Naive thymus-derived CD4-positive, alpha-beta T cell (primary cell): ENCODE data around the gene ITPA. TPM values are rescaled to one million over a fixed set of nuclear protein-coding genes. Genes with fewer than 3 reads are reported as not detected.

Experiments
- ATAC-seq: fragments of 150-1000 bp; cut with Tn5 transposase; 2 replicates; pipeline ENCODE4 v1.10.0; 2021; ENCODE audit warnings: mild to moderate bottlenecking, moderate library complexity
- CTCF ChIA-PET: fragments of 350-600 bp; sonication (Branson Sonifier 250); formaldehyde crosslinking; loops from one replicate; lab custom pipeline; 2021; ENCODE audit warnings: antibody characterized with exemption; lab: Charles Lee
- POLR2A ChIA-PET: fragments of 350-600 bp; sonication (Branson Sonifier 250); formaldehyde crosslinking; loops from one replicate; lab custom pipeline; 2021; ENCODE audit warnings: antibody characterized with exemption, inconsistent platforms; lab: Charles Lee
- DNase-seq, 9 donors: peaks; one replicate each; pipeline versions ENCODE4 v3.0.0 to v3.0.0-alpha.2; 2020 to 2022; ENCODE audit warnings: mixed read lengths in 1 of 9
- H3K27ac ChIP-seq: one replicate; pipeline ENCODE4 v1.7.0; 2013; ENCODE audit warnings: mild to moderate bottlenecking, low read depth, low read length, moderate library complexity
- H3K27me3 ChIP-seq, 2 donors: one replicate each; pipeline ENCODE4 v1.7.0; 2013; ENCODE audit warnings: low read length in 2 of 2, mild to moderate bottlenecking in 2 of 2, moderate library complexity in 2 of 2; ENCODE audit not compliant: control insufficient read depth in 2 of 2, insufficient read depth in 2 of 2
- H3K36me3 ChIP-seq, 3 experiments: 1 replicate in 2 of 3; 2 replicates in 1 of 3; pipeline ENCODE4 v1.7.0; 2013; ENCODE audit warnings: low read length in 3 of 3, mild to moderate bottlenecking in 3 of 3, moderate library complexity in 1 of 3; ENCODE audit not compliant: insufficient read depth in 3 of 3, control insufficient read depth in 2 of 3
- H3K4me1 ChIP-seq, 2 donors: one replicate each; pipeline ENCODE4 v1.7.0; 2013; ENCODE audit warnings: low read length in 2 of 2, mild to moderate bottlenecking in 2 of 2, moderate library complexity in 1 of 2; ENCODE audit not compliant: control insufficient read depth in 2 of 2, insufficient read depth in 2 of 2
- H3K4me3 ChIP-seq: 2 replicates; pipeline ENCODE4 v1.7.0; 2013; ENCODE audit warnings: mild to moderate bottlenecking, low read length
- H3K9me3 ChIP-seq, 3 experiments: 1 replicate in 2 of 3; 2 replicates in 1 of 3; pipeline ENCODE4 v1.7.0; 2013; ENCODE audit warnings: low read length in 3 of 3; ENCODE audit not compliant: control insufficient read depth in 2 of 3
- H3K27ac Mint-ChIP-seq, 9 donors: one replicate each; pipeline ENCODE4 v1.8.0; 2020 to 2022; ENCODE audit warnings: mixed read lengths in 9 of 9, mild to moderate bottlenecking in 8 of 9, moderate library complexity in 5 of 9, inconsistent platforms in 2 of 9
- H3K27me3 Mint-ChIP-seq, 5 donors: one replicate each; pipeline ENCODE4 v1.8.0; 2021 to 2022; ENCODE audit warnings: mixed read lengths in 5 of 5, mild to moderate bottlenecking in 1 of 5
- H3K36me3 Mint-ChIP-seq, 5 donors: one replicate each; pipeline ENCODE4 v1.8.0; 2020 to 2022; ENCODE audit warnings: mixed read lengths in 5 of 5, mild to moderate bottlenecking in 3 of 5, inconsistent platforms in 1 of 5
- H3K4me1 Mint-ChIP-seq, 7 donors: one replicate each; pipeline ENCODE4 v1.8.0; 2020 to 2022; ENCODE audit warnings: mixed read lengths in 7 of 7, mild to moderate bottlenecking in 3 of 7, inconsistent platforms in 1 of 7
- H3K4me3 Mint-ChIP-seq, 10 donors: one replicate each; pipeline ENCODE4 v1.8.0; 2020 to 2022; ENCODE audit warnings: mild to moderate bottlenecking in 10 of 10, mixed read lengths in 10 of 10, moderate library complexity in 6 of 10, inconsistent platforms in 2 of 10
- H3K9me3 Mint-ChIP-seq, 11 donors: one replicate each; pipeline ENCODE4 v1.8.0; 2020 to 2022; ENCODE audit warnings: mixed read lengths in 11 of 11, mild to moderate bottlenecking in 4 of 11, inconsistent platforms in 1 of 11, moderate library complexity in 1 of 11
- intact Hi-C, 2 donors: fragments of 100-400 bp; cut with micrococcal nuclease; formaldehyde crosslinking; loops; one replicate each; pipeline ENCODE4 v1.15.1; 2023
- polyA plus RNA-seq, 2 donors: library from polyadenylated mRNA; unstranded; fragments of 300-500 nt; fragmentation: Illumina TruSeq; gene quantifications; one replicate each; pipeline ENCODE4 v1.2.3, GENCODE V29; 2021
- total RNA-seq, 6 experiments: library from RNA in 5 of 6; stranded (reverse) in 5 of 6; gene quantifications; 1 replicate in 5 of 6; 2 replicates in 1 of 6; pipeline ENCODE4 v1.2.3 and lab custom pipeline; 2021 to 2026

ITPA gene
- total and polyA plus RNA-seq, 7 experiments from 2014 or later, result 37.7 to 71.2 (median 44.4) TPM

GRCh38 chr20:3164043-3164762 lies 45.1 kb upstream of the ITPA start:
- ChIA-PET CTCF (interaction anchor here (0.6 kb wide), 1 partner anchor 16 kb away, joined by 3 read pairs; no protein-coding TSS in a partner anchor), POLR2A (no interaction called here)
- Mint-ChIP-seq H3K4me3 (peak overlapping the region in 2 of 10 donors; percentile 15 to 33), H3K36me3 (peaks cover 0 to 3% (median 0%) of the 10 kb centered on the region in 5 donors), H3K9me3 (no peaks in the 10 kb centered on the region), H3K4me1 (peaks cover 4 to 22% (median 16%) of the 10 kb centered on the region in 7 donors), H3K27ac (no peak overlapping the region), H3K27me3 (peaks cover 0 to 23% (median 8%) of the 10 kb centered on the region in 5 donors)
- H3K4me3 ChIP-seq, result no peak overlapping the region
- DNase-seq (no peak), ATAC-seq (no peak)
- H3K27me3 ChIP-seq, result no peaks in the 10 kb centered on the region
- peaks cover 3 to 5% of the 10 kb centered on the region in 2 donors for H3K4me1 ChIP-seq
- peaks cover 0 to 6% (median 0%) of the 10 kb centered on the region in 3 experiments for H3K36me3 ChIP-seq
- H3K27ac ChIP-seq, result no peak overlapping the region
- no peaks in the 10 kb centered on the region for H3K9me3 ChIP-seq
- intact Hi-C loops, result no loop called here

- POLR2A ChIA-PET, result interaction anchor here (0.6 to 1.1 kb wide), 3 partner anchors 16 to 72 kb away, joined by 3 to 5 read pairs (median 4); no protein-coding TSS in a partner anchor
- H3K27me3 Mint-ChIP-seq, result peaks cover 0 to 30% (median 11%) of the 10 kb centered on the region in 5 donors
- H3K36me3 ChIP-seq, result no peaks in the 10 kb centered on the region
- no peaks in the 10 kb centered on the region for H3K9me3 Mint-ChIP-seq
- no peak overlapping the region for H3K27ac ChIP-seq
- CTCF ChIA-PET, result interaction anchor here (0.6 kb wide), 1 partner anchor 17 kb away, joined by 3 read pairs; no protein-coding TSS in a partner anchor
- H3K9me3 ChIP-seq, result no peaks in the 10 kb centered on the region
- intact Hi-C loops, result no loop called here
- H3K4me1 ChIP-seq, result peaks cover 3 to 5% of the 10 kb centered on the region in 2 donors
- peak overlapping the region in 5 of 10 donors; percentile 8 to 70 (median 16) for H3K4me3 Mint-ChIP-seq
- peaks cover 2 to 17% (median 12%) of the 10 kb centered on the region in 7 donors for H3K4me1 Mint-ChIP-seq
- no peak overlapping the region for H3K27ac Mint-ChIP-seq
- no peaks in the 10 kb centered on the region for H3K27me3 ChIP-seq
- DNase-seq (no peak), ATAC-seq (no peak)
- no peak overlapping the region for H3K4me3 ChIP-seq
- H3K36me3 Mint-ChIP-seq, result peaks cover 0 to 3% (median 0%) of the 10 kb centered on the region in 5 donors
Measured at GRCh38 chr20:3164763-3165410, 44.4 kb upstream of the ITPA start.

- peaks cover 0 to 3% of the 10 kb centered on the region in 2 donors for H3K4me1 ChIP-seq
- peak overlapping the region in 4 of 10 donors; percentile 25 to 70 (median 40) for H3K4me3 Mint-ChIP-seq
- DNase-seq, result no peak
- ATAC-seq, result peak; percentile 8
- no peak overlapping the region for H3K4me3 ChIP-seq
- intact Hi-C loops, result no loop called here
- CTCF ChIA-PET, result interaction anchor here (0.6 kb wide), 2 partner anchors 53 to 218 kb away, joined by 3 read pairs; no protein-coding TSS in a partner anchor
- no peaks in the 10 kb centered on the region for H3K36me3 ChIP-seq
- H3K9me3 ChIP-seq, result no peaks in the 10 kb centered on the region
- peaks cover 0 to 36% (median 11%) of the 10 kb centered on the region in 5 donors for H3K27me3 Mint-ChIP-seq
- H3K36me3 Mint-ChIP-seq, result peaks cover 0 to 4% (median 0%) of the 10 kb centered on the region in 5 donors
- H3K27me3 ChIP-seq, result no peaks in the 10 kb centered on the region
- POLR2A ChIA-PET, result interaction anchor here (1.1 kb wide), 1 partner anchor 17 kb away, joined by 5 read pairs; no protein-coding TSS in a partner anchor
- no peaks in the 10 kb centered on the region for H3K9me3 Mint-ChIP-seq
- H3K27ac ChIP-seq, result no peak overlapping the region
- peak overlapping the region in 1 of 9 donors; percentile 51 for H3K27ac Mint-ChIP-seq
- H3K4me1 Mint-ChIP-seq, result peaks cover 0 to 15% (median 12%) of the 10 kb centered on the region in 7 donors
Measured at GRCh38 chr20:3165473-3166337, 43.6 kb upstream of the ITPA start.

GRCh38 chr20:3166338-3166912 lies 42.9 kb upstream of the ITPA start:
- Histone ChIP-seq H3K4me3 (no peak overlapping the region), H3K4me1 (peaks cover 0 to 3% of the 10 kb centered on the region in 2 donors), H3K36me3 (no peaks in the 10 kb centered on the region), H3K9me3 (no peaks in the 10 kb centered on the region), H3K27me3 (no peaks in the 10 kb centered on the region), H3K27ac (no peak overlapping the region)
- Mint-ChIP-seq H3K27ac (peak overlapping the region in 1 of 9 donors; percentile 51), H3K4me3 (no peak overlapping the region), H3K27me3 (peaks cover 0 to 42% (median 11%) of the 10 kb centered on the region in 5 donors), H3K4me1 (peaks cover 0 to 15% (median 11%) of the 10 kb centered on the region in 7 donors), H3K9me3 (no peaks in the 10 kb centered on the region), H3K36me3 (peaks cover 0 to 4% (median 0%) of the 10 kb centered on the region in 5 donors)
- ATAC-seq (no peak), DNase-seq (no peak)
- POLR2A ChIA-PET, result interaction anchor here (0.6 kb wide), 1 partner anchor 11 kb away, joined by 4 read pairs; no protein-coding TSS in a partner anchor
- CTCF ChIA-PET, result interaction anchor here (0.6 kb wide), 2 partner anchors 53 to 218 kb away, joined by 3 read pairs; no protein-coding TSS in a partner anchor
- intact Hi-C loops, result no loop called here

- H3K36me3 ChIP-seq, result no peaks in the 10 kb centered on the region
- H3K27me3 ChIP-seq, result no peaks in the 10 kb centered on the region
- no peaks in the 10 kb centered on the region for H3K9me3 ChIP-seq
- H3K4me1 ChIP-seq, result peaks cover 0 to 3% of the 10 kb centered on the region in 2 donors
- no peak overlapping the region for H3K4me3 ChIP-seq
- ChIA-PET POLR2A (interaction anchor here (0.6 to 7.5 kb wide), 4 partner anchors 7 to 438 kb away, joined by 3 to 72 read pairs (median 4); partner anchors contain the start of genes FASTKD5 and UBOX5), CTCF (interaction anchor here (0.9 kb wide), 1 partner anchor 10 kb away, joined by 5 read pairs; no protein-coding TSS in a partner anchor)
- H3K36me3 Mint-ChIP-seq, result peaks cover 0 to 4% (median 0%) of the 10 kb centered on the region in 5 donors
- H3K27ac Mint-ChIP-seq, result no peak overlapping the region
- no peak overlapping the region for H3K27ac ChIP-seq
- H3K4me3 Mint-ChIP-seq, result peak overlapping the region in 1 of 10 donors; percentile 43
- DNase-seq (no peak), ATAC-seq (no peak)
- H3K27me3 Mint-ChIP-seq, result peaks cover 0 to 47% (median 11%) of the 10 kb centered on the region in 5 donors
- no peaks in the 10 kb centered on the region for H3K9me3 Mint-ChIP-seq
- intact Hi-C loops, result no loop called here
- H3K4me1 Mint-ChIP-seq, result peaks cover 0 to 19% (median 12%) of the 10 kb centered on the region in 7 donors
Measured at GRCh38 chr20:3166913-3167342, 42.4 kb upstream of the ITPA start.
